ENCODE measurements around the gene PACS2. TPM values are rescaled to one million over a fixed set of nuclear protein-coding genes. Genes with fewer than 3 reads are reported as not detected.

PACS2 gene
- total and polyA plus RNA-seq, 2 of the 8 experiments (the other 6 are each of a cell fraction or from before 2014, with no cell fraction given), result 38.0 to 62.8 TPM

DNA sequence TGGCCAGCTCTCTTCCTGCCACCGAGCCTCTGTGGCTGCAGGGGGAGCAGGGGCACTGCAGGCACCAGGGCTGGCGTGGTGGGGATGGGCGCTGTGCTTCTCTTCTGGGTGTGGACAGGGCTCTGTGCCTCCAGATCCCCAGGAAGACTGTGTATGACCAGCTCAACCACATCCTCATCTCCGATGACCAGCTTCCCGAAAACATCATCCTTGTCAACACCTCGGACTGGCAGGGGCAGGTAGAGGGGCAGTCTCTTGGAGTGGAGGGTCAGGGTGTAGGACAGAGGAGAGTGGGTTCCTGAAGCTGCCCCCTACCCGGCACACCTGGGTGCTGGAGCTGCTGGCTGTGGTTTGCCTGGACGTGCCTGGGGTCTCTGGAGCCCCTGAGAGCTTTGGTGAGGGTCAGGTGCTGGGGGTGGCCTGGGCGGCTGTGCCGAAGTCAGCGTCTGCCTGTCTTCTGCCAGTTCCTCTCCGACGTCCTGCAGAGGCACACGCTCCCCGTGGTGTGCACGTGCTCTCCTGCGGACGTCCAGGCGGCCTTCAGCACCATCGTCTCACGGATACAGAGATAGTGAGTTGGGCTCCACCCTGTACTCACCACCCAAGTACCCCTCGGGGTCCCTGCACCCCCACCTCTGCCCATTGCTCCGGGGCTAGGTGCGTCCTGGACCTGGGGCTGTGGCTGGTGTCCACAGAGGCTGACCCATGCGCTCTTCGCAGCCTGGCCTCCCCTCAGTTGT is 68.0 kb downstream of the PACS2 start:
- Histone ChIP-seq H3K79me1 (ENCODE audit: low read depth, low read length) (no peaks in the 10 kb centered on the region), H3K27ac (ENCODE audit: low read depth, low read length) (no peak overlapping the region), H3K9me3 (ENCODE audit: insufficient read depth in 2 of 2, low read depth in 1 of 2, low read length in 1 of 2) (no peaks in the 10 kb centered on the region), H2BK12ac (ENCODE audit: low read depth, low read length) (no peak overlapping the region), H4K20me1 (replicated peaks in 1 of 2; ENCODE audit: control insufficient read depth in 1 of 2, insufficient read depth in 2 of 2, low read length in 2 of 2) (peaks cover 0 to 16% of the 10 kb centered on the region in 2 experiments), H3K23me2 (ENCODE audit: low read depth, low read length) (no peaks in the 10 kb centered on the region), H2BK5ac (ENCODE audit: low read depth, low read length) (no peak overlapping the region; the same call in 1 of the 2 replicates), H2AFZ (ENCODE audit: low read length) (no peak overlapping the region), H2BK120ac (replicated peaks; ENCODE audit: low read depth, low read length) (no peak overlapping the region), H4K5ac (ENCODE audit: insufficient read length, low read depth, low read length) (no peak overlapping the region), H3K9ac (replicated peaks in 1 of 4; ENCODE audit: extremely low read depth in 1 of 4, low read depth in 3 of 4, low read length in 3 of 4) (no peak overlapping the region; a peak in 1 of 7 replicates), H4K91ac (replicated peaks; ENCODE audit: insufficient read length, low read length) (no peak overlapping the region), H3K14ac (ENCODE audit: insufficient read length) (no peak overlapping the region), H2BK15ac (ENCODE audit: low read length) (no peak overlapping the region), H2AK5ac (ENCODE audit: low read depth, low read length) (no peak overlapping the region), H3K56ac (replicated peaks; ENCODE audit: insufficient read length, low read depth, low read length) (no peak overlapping the region), H3K27me3 (replicated peaks in 1 of 4; ENCODE audit: control insufficient read depth in 3 of 4, extremely low read depth in 1 of 4, insufficient read depth in 3 of 4, low read length in 3 of 4) (no peaks in the 10 kb centered on the region), H3K4me3 (ENCODE audit: extremely low read depth in 1 of 4, insufficient read depth in 2 of 4, low read depth in 3 of 4, low read length in 4 of 4) (no peak overlapping the region), H3K4me2 (ENCODE audit: insufficient read depth in 1 of 2, low read depth in 2 of 2, low read length in 2 of 2) (no peak overlapping the region), H3K79me2 (ENCODE audit: control insufficient read depth in 1 of 2, insufficient read depth in 2 of 2, low read length in 2 of 2) (no peaks in the 10 kb centered on the region), H3K36me3 (ENCODE audit: control insufficient read depth in 2 of 4, insufficient read depth in 4 of 4, low read length in 3 of 4) (peaks cover 3 to 30% (median 9%) of the 10 kb centered on the region in 4 experiments; a peak in 5 of 8 replicates), H3K18ac (ENCODE audit: extremely low read depth, low read length) (no peak overlapping the region), H2BK20ac (ENCODE audit: low read length) (no peak overlapping the region), H3K4me1 (replicated peaks in 1 of 4; ENCODE audit: control insufficient read depth in 3 of 4, insufficient read depth in 4 of 4, low read length in 3 of 4) (no peaks in the 10 kb centered on the region), H3K23ac (ENCODE audit: insufficient read length) (no peak overlapping the region), H4K8ac (ENCODE audit: extremely low read depth, insufficient read depth, low read length) (no peak overlapping the region), H3K4ac (replicated peaks; ENCODE audit: insufficient read length, low read depth, low read length) (no peak overlapping the region)
- FAIRE-seq (no peak), DNase-seq (ENCODE audit: low read depth in 1 of 2, low spot score in 2 of 2) (no peak)
- TF ChIP-seq, protein P1, sequence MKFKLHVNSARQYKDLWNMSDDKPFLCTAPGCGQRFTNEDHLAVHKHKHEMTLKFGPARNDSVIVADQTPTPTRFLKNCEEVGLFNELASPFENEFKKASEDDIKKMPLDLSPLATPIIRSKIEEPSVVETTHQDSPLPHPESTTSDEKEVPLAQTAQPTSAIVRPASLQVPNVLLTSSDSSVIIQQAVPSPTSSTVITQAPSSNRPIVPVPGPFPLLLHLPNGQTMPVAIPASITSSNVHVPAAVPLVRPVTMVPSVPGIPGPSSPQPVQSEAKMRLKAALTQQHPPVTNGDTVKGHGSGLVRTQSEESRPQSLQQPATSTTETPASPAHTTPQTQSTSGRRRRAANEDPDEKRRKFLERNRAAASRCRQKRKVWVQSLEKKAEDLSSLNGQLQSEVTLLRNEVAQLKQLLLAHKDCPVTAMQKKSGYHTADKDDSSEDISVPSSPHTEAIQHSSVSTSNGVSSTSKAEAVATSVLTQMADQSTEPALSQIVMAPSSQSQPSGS (IDR thresholded peaks at IDR 0.05; ENCODE audit: low read length), result no peak
- TF ChIP-seq JUN (IDR thresholded peaks at IDR 0.05; ENCODE audit: low read depth, low read length), result no peak
- no peak for TF ChIP-seq EP300 (IDR thresholded peaks at IDR 0.05; ENCODE audit: borderline replicate concordance in 1 of 2, low read depth in 2 of 2, low read length in 2 of 2)
- TF ChIP-seq, protein P2, sequence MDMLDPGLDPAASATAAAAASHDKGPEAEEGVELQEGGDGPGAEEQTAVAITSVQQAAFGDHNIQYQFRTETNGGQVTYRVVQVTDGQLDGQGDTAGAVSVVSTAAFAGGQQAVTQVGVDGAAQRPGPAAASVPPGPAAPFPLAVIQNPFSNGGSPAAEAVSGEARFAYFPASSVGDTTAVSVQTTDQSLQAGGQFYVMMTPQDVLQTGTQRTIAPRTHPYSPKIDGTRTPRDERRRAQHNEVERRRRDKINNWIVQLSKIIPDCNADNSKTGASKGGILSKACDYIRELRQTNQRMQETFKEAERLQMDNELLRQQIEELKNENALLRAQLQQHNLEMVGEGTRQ (IDR thresholded peaks at IDR 0.05; ENCODE audit: low read length), result no peak
- WGBS, 2 experiments (ENCODE audit: extremely low coverage in 1 of 2, insufficient coverage in 1 of 2, insufficient read length in 1 of 2, insufficient replicate concordance in 2 of 2, low coverage in 1 of 2, low lambda C conversion rate in 2 of 2, missing lambda C conversion rate in 1 of 2), result 92% methylated on average over 26 of the region's 26 CpGs; no CpG with 5 or more reads in 1 of the 2 experiments
- ChIA-PET CTCF (ENCODE audit: partially characterized antibody) (interaction anchor here (1.2 to 1.9 kb wide), 3 partner anchors 12 to 66 kb away, joined by 3 to 9 read pairs (median 5); no protein-coding TSS in a partner anchor), POLR2A (ENCODE audit: partially characterized antibody) (interaction anchor here (0.6 kb wide), 1 partner anchor 52 kb away, joined by 3 read pairs; no protein-coding TSS in a partner anchor)

Measured in H1 (cell line).